GM12865 (cell line): ENCODE results near the gene PSMA3.

Experiments used
- DNase-seq: peaks from one replicate; pipeline ENCODE4 v3.0.0; 2010; ENCODE audit warnings: low read depth
- H3K4me3 ChIP-seq: 2 replicates; pipeline ENCODE4 v1.5.1; 2011; ENCODE audit warnings: mild to moderate bottlenecking, low read depth, low read length, control low read depth
- CTCF ChIP-seq: IDR thresholded peaks from 2 replicates; pipeline ENCODE4 v1.5.1; 2011; ENCODE audit warnings: low read length, control low read depth, low read depth, inconsistent platforms; ENCODE audit not compliant: insufficient read depth; ENCODE audit errors: missing control alignments

PSMA3 gene

DNA sequence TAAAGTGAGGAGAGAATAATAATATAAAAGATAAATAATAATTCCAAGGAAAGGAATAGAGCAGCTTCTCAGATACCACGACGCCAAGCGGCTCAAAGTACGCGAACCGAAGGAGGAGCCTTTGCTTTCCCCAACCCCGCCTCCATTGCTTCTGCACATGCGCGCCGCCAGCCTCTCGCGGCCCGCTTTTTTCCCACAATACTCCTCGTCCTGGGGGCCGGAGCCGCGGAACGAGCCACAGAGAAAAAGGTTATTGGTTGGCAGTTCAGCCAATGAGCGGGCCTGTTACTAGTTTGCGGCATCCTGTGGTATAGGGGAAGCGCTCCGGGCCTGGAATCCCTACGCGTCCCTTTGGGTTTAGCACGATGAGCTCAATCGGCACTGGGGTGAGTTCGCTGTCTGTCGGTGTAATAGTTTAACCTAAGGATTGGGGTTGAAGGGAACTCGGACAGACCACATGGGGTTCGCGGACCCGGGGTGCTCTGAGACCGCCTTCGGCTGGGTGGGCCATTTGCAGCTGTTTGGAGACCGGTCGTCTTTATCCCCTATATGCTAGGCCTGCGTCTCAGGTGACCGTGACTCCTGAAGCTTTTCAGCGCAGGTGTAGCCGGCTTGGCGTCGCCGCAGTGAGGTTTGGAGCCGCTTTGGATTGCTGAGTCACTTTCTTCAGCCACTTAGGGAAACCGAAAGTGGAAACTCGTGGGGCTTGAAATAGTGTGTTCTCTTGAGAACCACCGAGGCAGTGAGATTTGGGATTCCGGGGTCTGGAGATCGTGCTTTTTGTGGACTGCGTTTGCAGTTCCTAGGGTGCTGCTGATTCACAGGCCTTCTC, at the start of gene PSMA3:
Gene PSMA3 (plus strand): TSS at position 288 of the 832 bp plus-strand sequence. CDS start 78 bp downstream, at position 366.
- no peak for TF ChIP-seq CTCF
- peak; percentile 98 for DNase-seq

GRCh38 chr14:58196198-58196597, 48.4 kb upstream of the PSMA3 start:
- H3K4me3 ChIP-seq: no peak overlapping the region
- no peak for DNase-seq
- no peak for TF ChIP-seq CTCF

More for the DNA sequence above, at the start of gene PSMA3:
- peak within 1 kb of the TSS; percentile 65 for H3K4me3 ChIP-seq

GRCh38 chr14:58198086-58198485, 46.6 kb upstream of the PSMA3 start:
- no peak for TF ChIP-seq CTCF
- DNase-seq: no peak
- no peak overlapping the region for H3K4me3 ChIP-seq

DNA sequence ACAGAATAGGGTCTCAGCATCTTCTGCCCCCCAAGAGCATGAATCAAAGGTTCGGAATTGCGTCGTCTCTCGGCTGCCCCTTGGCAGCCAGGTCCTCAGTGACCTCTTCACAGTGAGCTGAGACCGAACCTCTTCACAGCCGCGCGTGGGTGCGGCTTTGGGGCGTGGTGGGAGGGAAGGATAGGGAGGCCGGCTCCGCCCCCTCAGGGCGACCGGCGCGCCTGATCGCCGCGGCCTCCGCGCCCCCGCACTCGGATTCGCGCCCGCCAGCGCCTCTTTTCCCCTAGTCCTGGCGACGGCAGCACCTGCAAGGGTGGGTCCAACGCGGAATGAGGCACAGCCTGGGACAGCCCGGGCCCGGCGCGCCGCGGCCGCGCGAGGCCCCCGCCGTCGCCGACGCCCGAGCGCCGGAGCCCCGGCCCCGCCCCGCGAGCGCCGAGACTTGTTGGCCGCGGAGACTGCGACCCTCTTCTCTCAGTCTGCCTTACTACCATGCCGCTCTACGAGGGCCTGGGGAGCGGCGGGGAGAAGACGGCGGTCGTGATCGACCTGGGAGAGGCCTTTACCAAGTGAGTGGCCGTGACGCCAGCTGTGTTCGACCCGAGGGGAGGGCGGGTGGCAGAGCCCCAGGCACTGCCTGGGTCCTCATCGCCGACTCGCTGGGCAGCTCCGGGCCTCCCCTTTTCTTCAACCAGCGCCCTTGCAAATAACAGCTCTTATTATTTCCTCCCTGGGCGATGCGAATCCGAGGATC, 44.7 kb upstream of the PSMA3 start, which contains the start of gene ACTR10:
Gene ACTR10 (plus strand): TSS at position 424 of the 754 bp plus-strand sequence. CDS start 69 bp downstream, at position 493.
- no peak for TF ChIP-seq CTCF
- peak; percentile 92 for DNase-seq
- peak within 1 kb of the TSS; percentile 89 for H3K4me3 ChIP-seq

DNA sequence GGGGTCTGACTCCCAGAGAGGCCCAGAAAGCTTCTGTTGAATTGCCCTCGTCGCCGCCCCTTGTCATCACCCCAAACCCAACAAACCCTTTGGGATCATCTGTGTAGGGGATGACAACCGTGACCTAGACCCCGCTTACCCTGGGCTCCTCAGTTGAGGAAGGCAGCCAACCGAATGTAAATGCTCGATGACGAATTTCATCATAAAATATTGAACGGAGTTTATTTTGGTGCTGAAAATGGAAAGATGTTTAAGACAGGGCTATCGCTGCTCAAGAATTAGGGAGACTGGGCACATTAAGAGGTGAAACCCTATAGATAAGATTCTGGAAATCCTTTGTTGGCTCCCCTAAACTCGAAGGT, 44.2 kb upstream of the PSMA3 start:
- no peak for DNase-seq
- H3K4me3 ChIP-seq: peak overlapping the region; percentile 89
- TF ChIP-seq CTCF: no peak

DNA sequence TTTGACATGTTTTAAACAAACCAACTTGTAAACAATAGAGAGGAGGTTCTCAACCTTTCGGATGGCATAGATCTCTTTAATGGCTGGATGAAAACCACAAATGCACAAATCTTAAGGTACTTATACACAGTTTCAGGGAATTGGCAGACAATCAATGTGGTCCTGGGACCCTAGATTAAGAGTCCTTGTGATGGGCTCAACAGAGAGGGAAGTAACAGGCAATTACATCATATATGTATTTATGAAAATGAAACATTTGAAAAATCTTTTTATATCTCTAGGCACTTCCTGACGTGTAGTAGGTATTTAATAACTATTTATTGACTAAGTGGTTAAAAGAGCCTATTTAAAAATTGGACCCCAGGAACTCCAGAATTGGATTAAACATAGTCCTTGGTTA, 43.8 kb upstream of the PSMA3 start:
- TF ChIP-seq CTCF: no peak
- peak; percentile 3 for DNase-seq
- H3K4me3 ChIP-seq: peak overlapping the region; percentile 89
